ENCODE results near the gene C11orf21.
"Not testable (repeated sequence)": the region's sequence is repeated elsewhere in the genome, so short reads cannot be mapped to it uniquely, and the experiment has no call there.

C11orf21 gene

DNA sequence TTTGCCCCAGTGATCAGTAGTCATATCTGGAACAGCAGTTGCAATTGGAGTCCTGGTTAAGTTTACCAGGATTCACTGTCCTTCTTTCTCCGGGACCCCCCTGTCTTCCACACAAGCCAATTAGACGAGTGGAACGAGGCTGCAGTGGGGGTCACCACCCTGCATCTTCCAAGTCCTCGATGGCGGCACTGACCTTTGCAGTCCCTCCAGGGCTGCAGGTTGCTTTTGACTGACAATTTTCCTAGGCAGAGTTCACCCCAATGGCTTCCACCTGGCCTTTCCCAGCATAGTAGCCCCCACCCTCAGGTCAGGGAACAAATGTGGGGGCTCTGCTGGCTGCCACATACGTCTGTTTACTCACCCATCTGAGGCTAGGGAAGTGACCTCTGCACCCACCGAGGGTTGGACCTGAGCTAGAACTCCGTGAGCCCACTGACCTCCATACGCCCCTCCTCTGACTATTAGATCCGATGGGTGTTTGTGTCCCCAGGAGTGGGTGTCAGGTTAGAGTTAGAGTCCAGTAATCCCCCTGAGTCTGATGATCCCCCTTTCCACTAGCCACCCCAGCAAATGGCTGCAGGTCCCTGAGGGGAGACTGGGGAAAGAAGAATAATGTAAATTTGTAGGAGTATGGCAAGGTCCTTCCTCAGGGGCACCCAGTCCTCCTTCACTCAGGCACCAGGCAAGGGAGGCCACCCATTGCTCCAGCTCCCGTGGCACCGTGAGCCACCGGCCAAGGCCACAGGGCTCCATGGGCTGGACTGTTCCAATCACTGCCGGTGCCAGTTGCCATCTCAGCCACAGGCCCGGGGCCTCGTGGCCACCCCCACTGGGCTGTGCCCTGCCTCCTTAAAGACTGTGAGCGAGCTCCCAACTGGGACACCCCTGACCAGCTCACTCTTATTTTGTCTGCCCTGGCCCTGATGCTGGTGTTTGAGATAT, 5.5 kb downstream of the C11orf21 start:
- DNase-seq = no peak

GRCh38 chr11:2294926-2295290, 6.8 kb downstream of the C11orf21 start:
- DNase-seq = no peak

- no peak for DNase-seq
Observed at GRCh38 chr11:2293984-2294925, 7.5 kb downstream of the C11orf21 start.

- no peak for DNase-seq
Observed at GRCh38 chr11:2293531-2293971, 8.2 kb downstream of the C11orf21 start.

- no peak for DNase-seq
Observed at GRCh38 chr11:2290351-2290841, 11.3 kb downstream of the C11orf21 start.

GRCh38 chr11:2289859-2290258, 11.9 kb downstream of the C11orf21 start:
- DNase-seq = no peak

GRCh38 chr11:2289350-2289749, 12.4 kb downstream of the C11orf21 start:
- DNase-seq = no peak

GRCh38 chr11:2287091-2287490, 14.6 kb downstream of the C11orf21 start:
- no peak for DNase-seq

- DNase-seq = not testable (repeated sequence)
Observed at GRCh38 chr11:2286350-2286749, 15.4 kb downstream of the C11orf21 start.

DNA sequence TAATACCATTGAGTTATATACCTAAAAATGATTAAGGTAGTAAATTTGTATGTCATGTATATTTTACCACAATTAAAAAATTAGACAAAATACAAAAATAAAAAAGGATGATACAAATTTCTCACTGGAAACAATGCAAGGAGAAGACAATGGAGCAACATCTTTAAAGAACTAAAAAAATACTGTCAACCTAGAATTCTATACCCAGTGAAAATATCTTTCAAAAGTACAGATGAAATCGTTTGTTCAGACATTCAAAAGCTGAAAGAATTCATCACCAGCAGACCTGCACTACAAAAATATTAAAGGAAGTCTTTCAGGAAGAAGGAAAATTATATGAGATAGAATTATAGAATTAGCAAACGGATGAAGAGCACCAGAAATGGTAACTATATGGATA, 21.5 kb downstream of the C11orf21 start:
- DNase-seq = no peak

- DNase-seq = no peak
Observed at GRCh38 chr11:2277933-2278523, 23.7 kb downstream of the C11orf21 start.

GRCh38 chr11:2277008-2277346, 24.7 kb downstream of the C11orf21 start:
- no peak for DNase-seq

GRCh38 chr11:2276280-2277007, 25.3 kb downstream of the C11orf21 start:
- no peak for DNase-seq

- DNase-seq = no peak
Observed at GRCh38 chr11:2275334-2276279, 26.1 kb downstream of the C11orf21 start.

GRCh38 chr11:2273771-2274170, 27.9 kb downstream of the C11orf21 start:
- DNase-seq = no peak

DNA sequence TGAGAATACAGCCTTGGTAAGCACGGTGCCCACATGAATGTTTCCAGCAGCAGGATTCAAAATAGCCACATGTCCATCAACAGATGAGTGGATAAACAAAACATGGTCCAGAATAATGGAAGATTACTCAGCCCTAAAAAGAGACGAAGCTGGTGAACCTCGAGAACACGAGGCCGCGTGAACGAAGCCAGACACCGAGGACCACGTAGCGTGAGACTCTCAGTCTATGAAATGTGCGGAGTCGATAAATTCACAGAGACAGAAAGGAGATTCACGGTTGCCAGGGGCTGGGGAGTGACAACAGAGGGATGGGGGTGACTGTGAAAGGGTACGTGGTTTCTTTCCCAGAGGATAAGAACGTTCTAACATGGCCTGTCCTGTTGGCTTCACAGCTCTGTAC, 28.4 kb downstream of the C11orf21 start:
- no peak for DNase-seq

GRCh38 chr11:2272946-2273280, 28.8 kb downstream of the C11orf21 start:
- no peak for DNase-seq

GRCh38 chr11:2272228-2272945, 29.3 kb downstream of the C11orf21 start:
- DNase-seq = no peak

- no peak for DNase-seq
Observed at GRCh38 chr11:2271327-2272227, 30.1 kb downstream of the C11orf21 start.

- DNase-seq = no peak
Observed at GRCh38 chr11:2271077-2271326, 30.7 kb downstream of the C11orf21 start.

All from KG1 (cell line).